ENCODE results near the gene SLC47A1. TPM values are rescaled to one million over a fixed set of nuclear protein-coding genes. Genes with fewer than 3 reads are reported as not detected.

SLC47A1 gene
- total and polyA plus RNA-seq, 2 experiments from 2014 or later = 19.7 to 48.6 TPM

DNA sequence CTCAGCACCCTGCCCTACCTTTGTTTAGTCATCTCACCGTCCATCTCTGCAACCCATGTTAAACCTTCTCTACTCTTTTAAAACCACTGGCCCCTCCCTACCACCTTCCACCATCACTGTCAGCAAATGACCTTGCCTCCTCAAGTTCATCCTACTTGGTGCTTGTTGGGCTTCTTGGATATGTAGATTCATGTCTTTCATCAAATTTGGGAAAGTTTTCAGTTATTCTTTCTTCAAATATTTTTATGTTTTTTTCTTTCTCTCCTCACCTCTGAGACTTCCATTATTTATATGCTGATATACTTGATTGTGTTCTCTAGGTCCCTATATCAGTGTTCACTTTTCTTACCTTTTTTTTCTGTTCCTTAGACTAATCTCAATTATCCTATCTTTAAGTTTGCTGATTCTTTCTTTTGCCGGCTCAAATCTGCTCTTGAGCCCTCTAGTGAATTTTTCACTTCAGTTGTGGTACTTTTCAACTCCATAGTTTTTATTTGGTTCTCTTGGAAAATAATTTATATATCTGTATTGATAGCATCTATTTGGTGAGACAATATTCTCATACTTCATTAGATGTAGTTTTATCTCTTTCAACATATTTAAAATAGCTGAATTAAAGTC, 86.2 kb downstream of the SLC47A1 start:
- H3K4me1 ChIP-seq (ENCODE audit: low read depth) = no peaks in the 10 kb centered on the region
- H3K27me3 ChIP-seq = no peaks in the 10 kb centered on the region
- H3K27ac ChIP-seq = no peak overlapping the region
- no peaks in the 10 kb centered on the region for H3K36me3 ChIP-seq
- H3K9me3 ChIP-seq (ENCODE audit: low read depth) = no peaks in the 10 kb centered on the region
- DNase-seq (ENCODE audit: low read depth in 1 of 2, low spot score in 1 of 2) = no peak
- H3K4me3 ChIP-seq = no peak overlapping the region
- TF ChIP-seq, protein P1, sequence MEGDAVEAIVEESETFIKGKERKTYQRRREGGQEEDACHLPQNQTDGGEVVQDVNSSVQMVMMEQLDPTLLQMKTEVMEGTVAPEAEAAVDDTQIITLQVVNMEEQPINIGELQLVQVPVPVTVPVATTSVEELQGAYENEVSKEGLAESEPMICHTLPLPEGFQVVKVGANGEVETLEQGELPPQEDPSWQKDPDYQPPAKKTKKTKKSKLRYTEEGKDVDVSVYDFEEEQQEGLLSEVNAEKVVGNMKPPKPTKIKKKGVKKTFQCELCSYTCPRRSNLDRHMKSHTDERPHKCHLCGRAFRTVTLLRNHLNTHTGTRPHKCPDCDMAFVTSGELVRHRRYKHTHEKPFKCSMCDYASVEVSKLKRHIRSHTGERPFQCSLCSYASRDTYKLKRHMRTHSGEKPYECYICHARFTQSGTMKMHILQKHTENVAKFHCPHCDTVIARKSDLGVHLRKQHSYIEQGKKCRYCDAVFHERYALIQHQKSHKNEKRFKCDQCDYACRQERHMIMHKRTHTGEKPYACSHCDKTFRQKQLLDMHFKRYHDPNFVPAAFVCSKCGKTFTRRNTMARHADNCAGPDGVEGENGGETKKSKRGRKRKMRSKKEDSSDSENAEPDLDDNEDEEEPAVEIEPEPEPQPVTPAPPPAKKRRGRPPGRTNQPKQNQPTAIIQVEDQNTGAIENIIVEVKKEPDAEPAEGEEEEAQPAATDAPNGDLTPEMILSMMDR (IDR thresholded peaks at IDR 0.05; ENCODE audit: low read depth, low read length) = no peak

DNA sequence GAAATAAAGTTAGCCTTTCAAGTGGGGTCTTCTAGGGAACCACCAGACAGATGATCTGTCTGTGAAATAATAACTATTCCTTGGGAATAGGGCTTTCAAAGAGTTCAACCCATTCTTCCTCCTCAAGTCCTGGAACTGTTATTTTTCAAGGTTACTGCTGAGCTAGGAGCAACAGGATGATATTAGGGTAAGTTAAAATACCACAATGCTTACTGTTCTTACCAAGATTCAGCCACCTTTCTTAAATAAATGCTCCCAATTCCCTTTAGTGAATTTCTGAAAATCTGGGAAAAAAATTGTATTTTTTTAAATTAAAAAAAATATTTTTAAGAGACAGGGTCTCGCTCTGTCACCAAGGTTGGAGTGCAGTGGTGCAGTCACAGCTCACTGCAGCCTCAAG, 88.0 kb downstream of the SLC47A1 start:
- no peak overlapping the region for H3K4me3 ChIP-seq
- no peaks in the 10 kb centered on the region for H3K27me3 ChIP-seq
- DNase-seq (ENCODE audit: low read depth in 1 of 2, low spot score in 1 of 2) = no peak
- TF ChIP-seq, protein P1 (IDR thresholded peaks at IDR 0.05; ENCODE audit: low read depth, low read length) = no peak
- H3K27ac ChIP-seq = no peak overlapping the region
- H3K36me3 ChIP-seq = no peaks in the 10 kb centered on the region
- peaks cover 4% of the 10 kb centered on the region for H3K4me1 ChIP-seq (ENCODE audit: low read depth)
- H3K9me3 ChIP-seq (ENCODE audit: low read depth) = no peaks in the 10 kb centered on the region

DNA sequence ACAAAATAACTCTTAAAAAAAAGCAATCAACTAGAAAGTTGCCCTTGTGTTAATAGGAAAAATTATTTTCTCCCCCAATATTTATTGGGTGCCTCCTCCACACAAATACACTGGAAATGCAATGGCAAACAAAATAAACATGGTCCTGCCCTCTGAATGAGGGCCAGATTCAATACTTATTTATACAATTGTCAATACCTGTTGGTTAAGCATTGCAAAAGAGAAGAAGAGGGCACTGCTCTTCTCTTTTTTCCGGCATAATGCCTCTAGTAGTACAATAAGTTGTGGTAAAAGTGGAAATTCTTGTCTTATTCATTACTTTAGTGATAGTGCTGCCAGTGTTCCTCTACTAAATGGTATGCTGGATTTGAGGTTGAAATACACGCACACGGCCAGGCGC, 92.4 kb downstream of the SLC47A1 start:
- peaks cover 4% of the 10 kb centered on the region for H3K4me1 ChIP-seq (ENCODE audit: low read depth)
- no peaks in the 10 kb centered on the region for H3K36me3 ChIP-seq
- no peaks in the 10 kb centered on the region for H3K27me3 ChIP-seq
- DNase-seq (ENCODE audit: low read depth in 1 of 2, low spot score in 1 of 2) = no peak
- TF ChIP-seq, protein P1 (IDR thresholded peaks at IDR 0.05; ENCODE audit: low read depth, low read length) = no peak
- H3K27ac ChIP-seq = no peak overlapping the region
- no peaks in the 10 kb centered on the region for H3K9me3 ChIP-seq (ENCODE audit: low read depth)
- H3K4me3 ChIP-seq = no peak overlapping the region

Other genes starting within 250 kb of the SLC47A1 start
- gene B9D1, start 171.1 kb upstream of the SLC47A1 start, total RNA-seq = 54.0 and 54.5 TPM in 2 replicates
- gene B9D1, start 171.1 kb upstream of the SLC47A1 start, polyA plus RNA-seq = 58.7 and 65.7 TPM in 2 replicates
- gene MAPK7, start 155.4 kb upstream of the SLC47A1 start, total RNA-seq = 26.8 and 27.1 TPM in 2 replicates
- gene MAPK7, start 155.4 kb upstream of the SLC47A1 start, polyA plus RNA-seq = 29.7 and 33.0 TPM in 2 replicates
- 14.1 and 16.7 TPM in 2 replicates for gene MFAP4, start 146.7 kb upstream of the SLC47A1 start, total RNA-seq
- 22.6 and 23.4 TPM in 2 replicates for gene MFAP4, start 146.7 kb upstream of the SLC47A1 start, polyA plus RNA-seq
- 1.2 and 2.6 TPM in 2 replicates for gene RNF112, start 122.6 kb upstream of the SLC47A1 start, total RNA-seq
- gene RNF112, start 122.6 kb upstream of the SLC47A1 start, polyA plus RNA-seq = 0.66 and 0.79 TPM in 2 replicates
- 123 and 189 TPM in 2 replicates for gene ALDH3A2, start 114.9 kb downstream of the SLC47A1 start, total RNA-seq
- gene ALDH3A2, start 114.9 kb downstream of the SLC47A1 start, polyA plus RNA-seq = 75.2 and 86.0 TPM in 2 replicates
- gene SLC47A2, start 182.7 kb downstream of the SLC47A1 start, total RNA-seq = 0.14 and 0.27 TPM in 2 replicates
- 0.37 and 0.42 TPM in 2 replicates for gene SLC47A2, start 182.7 kb downstream of the SLC47A1 start, polyA plus RNA-seq
- 1.0 TPM in 1 of 2 replicates, not detected in the other for gene ALDH3A1, start 214.4 kb downstream of the SLC47A1 start, total RNA-seq
- not detected in 2 replicates for gene ALDH3A1, start 214.4 kb downstream of the SLC47A1 start, polyA plus RNA-seq

Data from cardiac muscle cell (in vitro differentiated cells and primary cell).